Frontal cortex (tissue), 4 donors: Measurements from ENCODE around the gene CYSLTR2. TPM values are rescaled to one million over a fixed set of nuclear protein-coding genes. Genes with fewer than 3 reads are reported as not detected.
"Not testable (repeated sequence)": the region's sequence is repeated elsewhere in the genome, so short reads cannot be mapped to it uniquely, and the experiment has no call there.

Experiments used
- DNase-seq, 2 donors: peaks; one replicate each; pipeline ENCODE4 v3.0.0; 2012; ENCODE audit warnings: low spot score in 2 of 2
- FAIRE-seq: peaks from 2 replicates; lab custom pipeline; 2012; peaks lifted over from hg19 to GRCh38; lab: Jason Lieb, UNC
- total RNA-seq: library from RNA; depleted of rRNA; stranded (reverse); fragments of >200 nt; gene quantifications from one replicate; pipeline ENCODE4 v1.2.3, GENCODE V29; 2014
- donor health status: control.
- donor health status: control.
- donor health status: control.

The CYSLTR2 gene
- total RNA-seq, 1 donor from 2014 or later, result 3.7 TPM

DNA sequence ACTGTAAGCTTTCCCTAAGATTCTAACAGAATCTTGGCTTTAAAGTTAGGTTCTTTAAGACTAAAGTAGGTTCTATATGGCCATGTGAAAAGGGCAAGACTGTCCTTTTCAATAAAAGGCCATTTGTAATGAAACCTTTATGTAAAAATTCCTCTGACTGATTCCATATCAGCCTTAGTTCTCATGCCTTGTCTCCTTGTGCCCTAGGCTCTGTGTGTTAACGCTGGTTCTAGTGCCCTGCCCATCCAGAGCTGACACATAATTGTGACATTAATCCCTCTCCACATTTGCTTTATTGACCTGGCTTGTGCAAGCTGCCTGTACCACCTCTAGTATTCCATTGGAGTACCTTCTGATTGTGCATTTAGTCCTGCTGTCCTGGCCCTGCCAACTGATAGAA lies 28.2 kb downstream of the CYSLTR2 start:
- FAIRE-seq, result no peak
- no peak for DNase-seq

DNA sequence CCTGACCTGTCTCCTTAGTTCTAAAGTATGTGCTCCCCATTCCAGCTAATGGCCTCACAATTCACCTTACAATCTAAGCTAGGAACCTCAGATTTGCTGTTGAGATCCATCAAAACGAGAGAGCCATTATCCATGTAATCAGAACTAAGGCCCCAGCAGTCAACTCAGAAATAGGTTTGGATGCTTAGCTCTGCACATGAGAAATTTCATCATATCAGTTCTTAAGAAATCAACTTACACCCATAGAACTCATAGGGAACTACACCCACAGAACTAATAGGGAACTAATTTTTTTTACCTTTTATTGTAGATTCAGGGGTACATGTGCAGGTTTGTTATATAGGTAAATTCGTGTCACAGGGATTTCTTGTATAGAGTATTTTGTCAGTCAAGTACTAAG lies 28.7 kb downstream of the CYSLTR2 start:
- FAIRE-seq (no peak), DNase-seq (no peak)

DNA sequence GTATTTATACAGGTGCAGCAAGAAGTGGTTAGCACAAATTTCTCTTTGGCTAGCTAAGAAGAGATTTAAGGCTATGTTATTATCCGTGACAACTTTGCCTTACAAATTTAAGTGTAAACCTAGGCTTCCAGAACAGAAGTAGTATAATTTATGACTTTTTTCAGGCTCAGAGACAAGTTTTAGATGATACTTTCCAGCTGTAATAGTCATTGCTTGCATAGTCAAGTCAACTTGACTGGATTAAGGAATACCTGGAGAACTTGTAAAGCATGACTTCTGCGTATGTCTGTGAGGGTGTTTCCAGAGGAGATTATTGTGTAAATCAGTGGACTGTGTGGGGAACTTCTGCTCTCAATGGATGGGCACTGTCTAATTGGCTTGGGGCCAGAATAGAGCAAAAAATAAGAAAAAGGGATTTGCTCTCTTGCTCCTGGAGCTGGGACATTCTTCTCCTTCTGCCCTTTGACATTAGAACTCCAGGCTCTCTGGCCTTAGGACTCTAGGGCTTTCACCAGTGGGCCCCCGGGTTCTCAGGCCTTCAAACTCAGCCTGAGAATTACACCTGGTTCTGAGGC lies 33.0 kb downstream of the CYSLTR2 start:
- FAIRE-seq (no peak), DNase-seq (no peak)

DNA sequence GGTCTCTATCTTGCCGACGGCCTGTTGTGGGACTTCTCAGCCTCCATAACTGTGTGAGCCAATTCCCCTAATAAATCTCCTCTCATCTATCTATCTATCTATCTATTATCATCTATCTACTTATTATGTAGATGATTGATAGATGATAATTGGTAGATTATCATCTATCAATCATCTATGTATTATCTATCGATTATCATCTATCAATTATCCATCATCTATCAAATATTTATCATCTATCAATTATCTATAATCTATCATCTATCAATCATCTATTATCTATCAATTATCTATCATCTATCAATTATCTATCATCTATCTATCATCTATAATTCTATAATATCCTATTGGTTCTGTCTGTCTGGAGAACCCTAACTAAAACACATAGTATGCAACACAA lies 33.5 kb downstream of the CYSLTR2 start:
- DNase-seq (no peak), FAIRE-seq (no peak)

DNA sequence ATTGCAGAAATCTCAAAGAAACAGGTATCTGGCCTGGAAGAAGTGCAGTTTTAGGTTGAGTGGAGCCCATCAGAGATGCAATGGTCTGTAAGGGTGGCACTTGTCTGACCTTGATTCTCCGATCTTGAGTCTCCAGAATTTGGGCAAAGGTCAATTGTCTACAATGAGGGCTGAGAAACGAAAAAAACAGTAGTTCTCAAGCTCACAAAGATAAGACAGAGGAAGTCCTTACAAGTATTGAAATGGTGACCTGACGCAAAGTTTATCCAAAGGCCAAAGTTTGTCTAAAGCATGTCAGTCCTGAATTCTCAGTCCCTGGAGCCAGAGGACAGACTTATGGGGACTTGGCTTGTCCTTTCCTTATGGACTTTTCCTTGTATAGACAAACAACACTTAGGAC lies 40.3 kb downstream of the CYSLTR2 start:
- FAIRE-seq (no peak), DNase-seq (no peak)

DNA sequence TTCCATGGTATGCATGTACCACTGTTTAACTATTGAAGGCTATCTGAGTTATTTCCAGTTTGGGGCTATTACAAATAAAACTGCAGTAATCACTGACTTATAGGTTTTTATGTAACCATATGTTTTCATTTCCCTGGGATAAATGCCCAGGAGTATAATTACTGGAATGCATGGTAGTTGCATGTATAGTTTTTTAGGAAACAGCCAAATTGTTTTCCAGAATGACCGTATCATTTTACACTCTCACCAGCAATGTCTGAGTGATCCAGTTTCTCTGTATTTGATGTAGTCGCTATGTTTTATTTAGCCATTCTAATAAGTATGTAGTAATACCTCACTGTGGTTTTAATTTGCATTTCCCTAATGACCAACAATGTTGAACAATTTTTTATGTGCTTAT lies 42.0 kb downstream of the CYSLTR2 start:
- no peak for DNase-seq
- FAIRE-seq, result no peak

DNA sequence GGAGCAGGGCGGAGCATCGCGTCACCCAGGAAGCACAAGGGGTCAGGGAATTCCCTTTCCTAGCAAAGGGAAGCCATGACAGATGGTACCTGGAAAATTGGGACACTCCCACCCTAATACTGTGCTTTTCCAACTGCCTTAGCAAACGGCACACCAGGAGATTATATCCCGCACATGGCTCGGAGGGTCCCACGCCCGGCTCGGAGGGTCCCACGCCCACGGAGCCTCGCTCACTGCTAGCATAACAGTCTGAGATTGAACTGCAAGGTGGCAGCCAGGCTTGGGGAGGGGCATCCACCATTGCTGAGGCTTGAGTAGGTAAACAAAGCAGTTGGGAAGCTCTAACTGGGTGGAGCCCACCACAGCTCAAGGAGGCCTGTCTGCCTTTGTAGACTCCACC lies 42.9 kb downstream of the CYSLTR2 start:
- FAIRE-seq, result not testable (repeated sequence)

DNA sequence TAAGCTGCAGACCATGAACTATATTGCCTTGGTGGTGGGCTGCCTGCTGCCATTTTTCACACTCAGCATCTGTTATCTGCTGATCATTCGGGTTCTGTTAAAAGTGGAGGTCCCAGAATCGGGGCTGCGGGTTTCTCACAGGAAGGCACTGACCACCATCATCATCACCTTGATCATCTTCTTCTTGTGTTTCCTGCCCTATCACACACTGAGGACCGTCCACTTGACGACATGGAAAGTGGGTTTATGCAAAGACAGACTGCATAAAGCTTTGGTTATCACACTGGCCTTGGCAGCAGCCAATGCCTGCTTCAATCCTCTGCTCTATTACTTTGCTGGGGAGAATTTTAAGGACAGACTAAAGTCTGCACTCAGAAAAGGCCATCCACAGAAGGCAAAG lies 53.7 kb downstream of the CYSLTR2 start:
- FAIRE-seq (no peak), DNase-seq (no peak)

More for the DNA sequence above, 42.9 kb downstream of the CYSLTR2 start:
- DNase-seq, result not testable (repeated sequence)

DNA sequence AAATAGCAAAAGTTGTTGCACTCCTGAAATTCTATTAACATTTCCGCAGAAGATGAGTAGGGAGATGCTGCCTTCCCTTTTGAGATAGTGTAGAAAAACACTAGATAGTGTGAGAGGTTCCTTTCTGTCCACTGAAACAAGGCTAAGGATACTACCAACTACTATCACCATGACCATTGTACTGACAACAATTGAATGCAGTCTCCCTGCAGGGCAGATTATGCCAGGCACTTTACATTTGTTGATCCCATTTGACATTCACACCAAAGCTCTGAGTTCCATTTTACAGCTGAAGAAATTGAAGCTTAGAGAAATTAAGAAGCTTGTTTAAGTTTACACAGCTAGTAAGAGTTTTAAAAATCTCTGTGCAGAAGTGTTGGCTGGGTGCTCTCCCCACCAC lies 55.0 kb downstream of the CYSLTR2 start:
- DNase-seq (no peak), FAIRE-seq (no peak)

DNA sequence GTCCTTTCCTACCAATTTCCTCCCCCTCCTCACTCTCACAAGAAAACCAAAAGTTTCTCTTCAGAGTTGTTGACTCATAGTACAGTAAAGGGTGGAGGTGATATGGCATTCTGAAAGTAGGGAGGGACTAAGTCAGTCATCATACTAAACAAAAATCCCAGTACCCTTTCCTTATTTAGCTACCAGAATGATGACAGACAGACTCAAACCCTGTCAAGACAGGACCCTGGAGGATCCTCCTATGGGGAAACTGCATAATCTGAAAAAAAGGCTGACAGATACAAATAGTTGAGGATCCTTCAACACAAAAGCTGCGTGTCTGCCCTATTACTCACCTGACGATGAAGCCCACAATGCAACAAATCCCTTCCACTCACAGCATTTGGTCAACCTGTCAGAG lies 55.5 kb downstream of the CYSLTR2 start:
- FAIRE-seq, result no peak
- no peak for DNase-seq

DNA sequence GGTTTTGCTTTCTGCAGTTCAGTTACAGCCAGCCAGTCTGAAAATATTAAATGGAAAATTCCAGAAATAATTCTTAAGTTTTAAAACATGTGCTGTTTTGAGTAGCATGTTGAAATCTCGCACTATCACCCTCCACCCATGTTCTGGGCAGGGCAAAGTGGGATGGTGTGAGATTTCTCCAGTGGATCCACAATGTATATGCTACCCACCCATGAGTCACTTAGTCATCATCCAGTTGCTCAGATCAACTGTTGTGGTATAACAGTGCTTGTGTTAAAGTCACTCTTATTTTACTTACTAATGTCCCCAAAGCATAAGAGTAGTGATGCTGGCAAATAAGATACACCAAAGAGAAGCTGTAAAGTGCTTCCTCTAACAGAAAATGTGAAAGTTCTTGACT lies 56.4 kb downstream of the CYSLTR2 start:
- DNase-seq (no peak), FAIRE-seq (no peak)

DNA sequence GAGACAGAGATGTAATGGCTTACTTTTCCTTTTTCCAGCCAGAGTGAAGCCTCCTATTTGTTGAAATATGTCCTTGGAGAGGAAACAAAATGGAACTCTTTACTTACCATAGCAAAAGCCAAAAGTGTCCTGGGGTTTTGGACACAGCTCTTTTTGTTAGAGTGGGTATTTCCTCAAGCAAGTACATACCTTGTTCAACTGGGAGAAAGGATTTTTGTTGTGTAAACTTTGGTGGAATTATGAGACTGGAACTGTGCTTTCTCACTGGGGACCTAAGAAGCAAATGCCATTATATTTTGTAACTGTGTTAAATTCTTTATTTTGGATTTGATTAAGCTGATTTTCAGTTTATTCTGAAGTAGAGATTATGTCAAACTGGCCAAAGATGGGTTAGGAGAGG lies 58.4 kb downstream of the CYSLTR2 start:
- DNase-seq, result no peak
- no peak for FAIRE-seq

DNA sequence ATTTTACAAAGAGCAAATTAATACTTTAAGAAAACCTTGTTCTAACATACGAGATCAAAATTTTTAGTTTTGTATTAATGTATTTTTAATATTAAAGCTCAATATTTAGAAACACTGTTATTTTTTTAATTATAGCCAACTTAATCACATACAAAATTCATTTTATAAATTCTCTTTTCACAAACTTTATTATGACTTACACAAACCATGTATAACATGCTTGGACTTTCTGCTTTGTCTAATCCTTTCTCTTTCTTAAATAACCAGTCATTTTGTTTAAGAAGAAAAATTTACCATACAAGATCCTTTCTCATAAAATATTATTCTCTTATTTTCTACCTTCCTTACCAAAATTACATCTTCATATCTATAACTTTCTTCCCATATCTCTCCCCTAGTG lies 62.2 kb downstream of the CYSLTR2 start:
- FAIRE-seq, result peak; percentile 58
- no peak for DNase-seq

DNA sequence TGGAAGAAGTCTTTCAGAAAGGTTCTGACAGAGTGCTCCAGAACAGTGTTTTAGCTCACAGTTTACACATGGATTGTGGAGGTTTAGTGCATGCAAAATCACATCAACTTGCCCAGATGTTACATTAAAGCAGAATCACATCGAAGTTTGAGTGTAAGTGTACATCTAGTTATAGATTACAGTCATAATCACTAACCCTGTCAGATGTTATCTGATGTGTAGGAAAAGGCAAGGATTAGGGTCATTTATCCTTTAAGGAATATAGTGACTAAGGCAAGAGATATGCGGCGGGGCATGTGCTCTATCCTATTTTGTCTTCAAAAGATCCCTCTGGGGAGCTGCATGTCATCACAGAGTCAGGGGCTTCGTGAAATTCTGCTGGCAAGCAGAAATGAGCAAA lies 66.9 kb downstream of the CYSLTR2 start:
- DNase-seq (no peak), FAIRE-seq (no peak)

DNA sequence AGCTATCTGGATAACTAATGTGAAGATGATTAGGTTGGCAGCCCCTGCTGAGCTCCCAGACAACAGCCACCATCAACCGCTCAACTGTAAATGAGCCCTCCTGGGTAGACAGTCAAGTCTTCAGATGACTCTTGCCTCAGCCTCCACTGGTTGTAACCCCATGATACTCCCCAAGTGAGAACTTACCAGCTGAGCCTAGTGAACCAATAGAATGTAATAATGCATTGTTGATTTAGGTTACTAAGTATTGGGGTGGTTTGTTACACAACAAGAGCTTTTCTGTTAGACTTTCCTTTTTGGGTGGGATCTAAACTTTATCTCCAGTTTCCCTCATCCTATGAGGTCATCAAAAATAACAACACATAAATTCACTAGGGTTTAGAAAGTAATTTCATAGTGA lies 69.4 kb downstream of the CYSLTR2 start:
- DNase-seq (no peak), FAIRE-seq (no peak)

DNA sequence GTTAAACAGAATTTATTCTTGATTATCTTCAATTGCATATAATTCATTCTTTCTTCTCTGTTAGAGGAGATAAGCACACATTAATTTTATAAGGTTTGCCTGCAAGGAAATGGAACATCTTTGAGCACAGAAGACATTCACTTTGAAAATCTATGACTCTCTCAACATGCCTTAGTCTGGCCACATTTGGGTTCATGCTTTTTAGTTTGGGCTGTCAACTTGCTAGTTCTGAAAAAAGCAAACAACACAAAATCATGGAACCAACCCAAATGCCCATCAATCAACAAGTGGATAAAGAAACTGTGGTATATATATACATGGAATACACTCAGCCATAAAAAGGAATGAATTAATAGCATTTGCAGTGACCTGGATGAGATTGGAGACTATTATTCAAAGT lies 71.5 kb downstream of the CYSLTR2 start:
- FAIRE-seq, result no peak
- DNase-seq, result no peak

DNA sequence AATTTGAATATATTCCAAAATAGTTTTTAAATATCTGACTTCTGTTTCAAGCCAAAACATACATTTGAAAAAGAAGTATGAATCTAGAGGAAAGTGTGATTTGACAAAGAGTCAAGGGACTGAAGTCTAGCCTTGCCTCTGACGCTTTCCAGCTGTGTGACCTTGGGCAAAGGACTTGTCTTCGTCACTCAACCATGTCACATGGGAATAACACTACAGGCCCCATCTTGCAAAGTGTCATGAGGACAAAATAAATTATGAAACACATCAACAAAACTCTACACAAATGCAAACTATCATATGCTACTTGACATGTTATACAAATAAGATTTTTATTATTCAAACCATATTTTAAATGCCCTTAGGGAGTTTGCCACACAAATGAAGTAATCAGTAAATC lies 73.0 kb downstream of the CYSLTR2 start:
- no peak for FAIRE-seq

DNA sequence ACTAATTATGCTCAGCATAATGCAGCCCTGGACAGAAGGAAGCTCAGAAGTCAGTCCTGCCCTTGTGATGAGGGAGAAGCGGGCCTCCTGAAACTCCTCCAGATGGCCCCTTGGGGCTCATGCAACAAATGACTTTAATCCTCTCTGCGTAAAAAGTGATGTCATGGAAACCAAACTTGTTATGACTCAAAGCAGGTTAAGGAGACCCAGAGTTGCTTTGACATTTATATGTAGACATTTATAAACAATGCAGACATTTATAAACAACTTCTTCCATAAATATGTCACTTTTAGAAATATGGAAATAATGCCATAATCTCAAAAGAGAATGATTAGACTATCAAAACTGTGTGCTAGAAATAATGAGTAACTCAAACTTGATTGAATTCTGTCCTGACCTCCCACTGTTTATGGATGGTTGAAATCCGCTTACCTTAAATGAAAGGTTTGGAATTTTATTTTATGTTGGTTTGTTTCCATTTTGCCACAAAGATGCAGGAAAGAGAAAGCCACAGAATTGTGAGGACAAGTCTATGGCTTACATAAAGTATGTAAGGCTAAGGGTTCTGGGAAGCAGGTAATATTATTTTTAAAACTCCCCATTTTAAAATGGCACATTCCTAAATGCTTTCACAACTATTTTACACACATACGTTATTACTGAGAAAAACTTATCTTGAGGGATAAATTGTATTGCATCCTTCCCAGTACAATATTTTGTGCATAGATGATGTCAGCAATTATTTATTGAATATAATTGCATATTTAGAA lies 73.7 kb downstream of the CYSLTR2 start:
- DNase-seq, result no peak

More for the DNA sequence above, 73.0 kb downstream of the CYSLTR2 start:
- DNase-seq, result no peak

DNA sequence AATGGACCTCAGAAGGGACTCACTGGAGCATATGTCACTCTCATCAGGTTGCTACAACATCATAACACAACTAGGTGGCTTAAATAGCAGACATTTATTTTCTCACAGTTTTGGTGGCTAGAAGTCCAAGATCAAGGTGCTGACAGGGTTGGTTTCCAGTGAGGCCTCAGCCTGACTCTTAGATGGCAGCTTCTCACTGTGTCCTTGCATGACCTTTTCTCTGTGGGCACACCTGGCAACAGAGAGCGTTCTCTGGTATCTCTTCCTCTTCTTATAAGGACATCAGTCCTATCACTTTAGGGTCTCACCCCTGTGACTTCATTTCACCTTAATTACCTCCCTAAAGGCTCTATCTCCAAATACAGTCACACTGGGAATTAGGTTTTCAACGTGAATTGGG lies 74.5 kb downstream of the CYSLTR2 start:
- DNase-seq (no peak), FAIRE-seq (no peak)

More for the DNA sequence above, 73.7 kb downstream of the CYSLTR2 start:
- no peak for FAIRE-seq

DNA sequence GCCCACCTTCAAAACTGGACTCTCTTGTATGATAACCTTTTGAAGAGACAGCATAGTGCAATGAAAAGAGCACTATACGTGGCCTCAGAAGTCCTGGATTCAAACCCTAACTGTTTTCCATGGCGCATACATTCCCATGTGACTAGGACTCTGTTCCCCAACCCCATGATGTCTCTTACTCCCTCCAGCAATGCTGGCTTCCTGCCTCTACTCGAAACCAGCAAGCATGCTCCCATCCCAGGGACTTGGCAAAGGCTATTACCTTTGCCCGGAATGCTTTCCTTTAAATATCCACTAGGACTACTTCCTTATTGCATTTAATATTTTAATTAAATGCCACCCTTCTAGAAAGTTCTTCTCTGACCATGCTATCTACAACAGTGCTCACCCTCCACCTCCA lies 75.1 kb downstream of the CYSLTR2 start:
- DNase-seq (no peak), FAIRE-seq (no peak)

DNA sequence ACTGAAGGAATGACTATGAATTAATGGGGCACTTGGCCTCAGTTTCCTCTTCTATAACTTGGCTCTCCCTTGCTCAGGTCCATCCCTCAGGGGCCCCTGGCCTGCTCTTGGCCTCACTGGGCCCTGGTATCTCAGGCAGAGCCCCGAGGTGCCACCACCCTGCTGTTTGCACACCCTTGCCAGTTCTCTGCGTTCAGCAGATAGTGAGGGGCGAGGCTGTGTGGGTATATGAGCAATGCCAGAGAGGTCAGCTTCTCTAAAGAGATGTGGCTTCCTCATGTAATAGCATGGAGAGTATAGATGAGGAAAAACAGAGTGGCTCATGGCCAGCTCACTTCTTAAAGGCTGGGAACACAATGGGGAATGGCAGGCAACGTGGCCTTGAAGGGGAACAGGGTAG lies 76.1 kb downstream of the CYSLTR2 start:
- no peak for DNase-seq
- FAIRE-seq, result no peak
